Omental fat pad (tissue), 4 donors: ENCODE measurements around the gene FAM50A. TPM values are rescaled to one million over a fixed set of nuclear protein-coding genes. Genes with fewer than 3 reads are reported as not detected.

Source experiments
- ATAC-seq: fragments of 150-250 bp; one replicate; pipeline ENCODE4 v1.9.1; 2016; ENCODE audit warnings: mild to moderate bottlenecking, moderate library complexity; ENCODE audit not compliant: low FRiP score
- DNase-seq: peaks from one replicate; pipeline ENCODE4 v3.0.0-alpha.2; 2019; ENCODE audit warnings: low spot score
- total RNA-seq, 4 donors: library from RNA; depleted of rRNA; stranded (reverse); fragments of >200 nt; gene quantifications; one replicate each; pipeline ENCODE4 v1.1.0, GENCODE V29; 2016
- TF ChIP-seq, protein P1 (sequence below), 3 donors: fragments of 450-650 bp; IDR thresholded peaks; one replicate each; pipeline ENCODE4 v1.5.1; 2016 to 2017; ENCODE audit warnings: antibody characterized with exemption in 3 of 3, mild to moderate bottlenecking in 3 of 3, moderate library complexity in 2 of 3

The FAM50A gene
- total RNA-seq, 4 donors from 2014 or later: 49.2 to 83.2 (median 74.9) TPM

DNA sequence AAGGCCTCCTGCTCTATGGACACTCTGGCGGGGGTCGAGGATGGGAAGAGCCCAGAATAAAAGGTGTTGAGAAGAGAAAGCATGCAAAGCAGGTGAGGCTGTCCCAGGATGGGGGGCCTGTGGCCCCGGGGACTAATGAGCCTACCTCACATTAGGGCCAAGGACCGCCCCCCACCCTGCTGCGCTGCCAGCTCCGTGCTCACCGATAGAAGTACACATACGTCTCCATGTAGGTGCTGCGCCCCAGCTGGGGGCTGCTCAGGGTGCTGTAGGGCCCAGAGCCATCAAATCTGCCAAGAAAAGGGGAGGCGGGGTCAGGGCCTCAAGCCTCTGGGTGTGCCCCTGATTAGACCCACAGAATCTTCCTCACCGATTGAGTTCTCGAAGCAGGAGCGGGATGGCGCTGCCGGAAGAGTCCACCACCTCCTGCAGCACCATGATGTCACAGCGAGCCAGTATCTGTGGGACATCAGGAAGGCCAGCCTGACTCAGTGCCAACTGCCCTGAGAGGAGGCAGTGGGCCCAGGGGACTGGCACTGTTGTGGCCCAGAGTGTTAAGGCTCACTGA lies 39.2 kb upstream of the FAM50A start:
- ATAC-seq: no peak
- TF ChIP-seq, protein P1, sequence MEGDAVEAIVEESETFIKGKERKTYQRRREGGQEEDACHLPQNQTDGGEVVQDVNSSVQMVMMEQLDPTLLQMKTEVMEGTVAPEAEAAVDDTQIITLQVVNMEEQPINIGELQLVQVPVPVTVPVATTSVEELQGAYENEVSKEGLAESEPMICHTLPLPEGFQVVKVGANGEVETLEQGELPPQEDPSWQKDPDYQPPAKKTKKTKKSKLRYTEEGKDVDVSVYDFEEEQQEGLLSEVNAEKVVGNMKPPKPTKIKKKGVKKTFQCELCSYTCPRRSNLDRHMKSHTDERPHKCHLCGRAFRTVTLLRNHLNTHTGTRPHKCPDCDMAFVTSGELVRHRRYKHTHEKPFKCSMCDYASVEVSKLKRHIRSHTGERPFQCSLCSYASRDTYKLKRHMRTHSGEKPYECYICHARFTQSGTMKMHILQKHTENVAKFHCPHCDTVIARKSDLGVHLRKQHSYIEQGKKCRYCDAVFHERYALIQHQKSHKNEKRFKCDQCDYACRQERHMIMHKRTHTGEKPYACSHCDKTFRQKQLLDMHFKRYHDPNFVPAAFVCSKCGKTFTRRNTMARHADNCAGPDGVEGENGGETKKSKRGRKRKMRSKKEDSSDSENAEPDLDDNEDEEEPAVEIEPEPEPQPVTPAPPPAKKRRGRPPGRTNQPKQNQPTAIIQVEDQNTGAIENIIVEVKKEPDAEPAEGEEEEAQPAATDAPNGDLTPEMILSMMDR (IDR thresholded peaks at IDR 0.05): no peak
- no peak for DNase-seq

DNA sequence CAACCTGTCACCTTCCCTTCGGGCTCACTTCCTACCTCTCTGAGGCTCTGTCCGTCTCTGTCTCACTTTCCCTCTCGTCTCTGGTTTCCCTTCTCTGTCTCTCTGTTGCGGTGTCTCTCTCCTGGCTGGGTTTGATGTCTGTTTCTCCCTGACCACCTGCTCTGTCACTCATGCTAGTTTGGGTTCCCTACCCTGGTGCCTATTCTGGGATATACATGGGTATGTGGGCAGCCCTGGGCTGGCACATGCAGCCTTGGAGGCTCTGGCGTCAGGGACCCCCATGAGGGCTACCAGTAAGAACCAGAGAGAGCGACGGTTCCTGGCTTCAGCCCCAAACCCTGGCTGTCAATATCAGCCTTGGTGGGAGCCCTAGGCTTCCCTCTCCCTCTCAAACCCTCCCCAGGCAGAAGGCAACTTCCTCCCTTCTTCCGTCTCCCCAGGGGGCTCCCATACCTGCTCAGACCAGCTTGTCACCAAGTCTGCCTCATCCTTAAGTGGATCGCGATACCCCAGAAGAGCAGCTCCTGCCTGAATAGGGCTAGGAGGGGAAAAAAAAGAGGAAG lies 35.2 kb upstream of the FAM50A start:
- TF ChIP-seq, protein P1 (IDR thresholded peaks at IDR 0.05): no peak
- ATAC-seq (peak; percentile 16), DNase-seq (no peak)

DNA sequence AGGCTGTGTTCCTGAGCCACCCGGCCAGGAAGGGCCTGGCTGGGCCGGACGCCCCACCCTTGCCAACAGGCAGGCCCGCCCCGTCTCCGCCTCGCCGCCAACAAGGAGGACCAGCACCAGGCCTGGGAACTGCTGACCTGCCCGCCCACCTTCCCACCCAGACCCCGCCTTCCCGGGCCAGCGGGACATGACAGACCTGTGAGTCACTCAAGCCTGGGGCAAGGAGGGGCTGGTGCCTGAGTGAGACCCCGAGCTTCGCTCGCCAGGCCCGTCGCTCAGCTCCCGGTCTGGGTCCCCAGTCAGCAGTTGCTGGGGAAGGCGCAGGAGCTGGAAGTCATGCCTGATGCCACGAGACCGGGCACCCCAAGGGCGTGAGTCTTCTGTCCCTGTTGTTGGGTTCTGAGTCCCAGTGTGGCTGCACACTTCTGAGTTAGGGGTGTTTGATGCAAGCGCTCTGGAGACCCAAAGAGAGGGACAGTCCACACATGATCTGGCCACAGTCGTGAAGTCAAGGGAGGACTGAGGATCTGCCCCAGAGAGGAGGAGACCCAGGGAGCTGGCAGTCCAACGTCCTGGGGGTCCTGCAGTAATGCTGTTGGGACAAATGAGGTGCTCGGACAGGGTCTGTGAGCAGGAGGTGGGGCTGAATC lies 34.6 kb upstream of the FAM50A start, which contains the start of gene DNASE1L1:
TSS of gene DNASE1L1 (minus strand) at position 33 of the 650 bp plus-strand sequence. CDS start 3,686 bp downstream, outside the sequence.
- TF ChIP-seq, protein P1 (IDR thresholded peaks at IDR 0.05): no peak
- DNase-seq: peak; percentile 68
- ATAC-seq: peak; percentile 88

DNA sequence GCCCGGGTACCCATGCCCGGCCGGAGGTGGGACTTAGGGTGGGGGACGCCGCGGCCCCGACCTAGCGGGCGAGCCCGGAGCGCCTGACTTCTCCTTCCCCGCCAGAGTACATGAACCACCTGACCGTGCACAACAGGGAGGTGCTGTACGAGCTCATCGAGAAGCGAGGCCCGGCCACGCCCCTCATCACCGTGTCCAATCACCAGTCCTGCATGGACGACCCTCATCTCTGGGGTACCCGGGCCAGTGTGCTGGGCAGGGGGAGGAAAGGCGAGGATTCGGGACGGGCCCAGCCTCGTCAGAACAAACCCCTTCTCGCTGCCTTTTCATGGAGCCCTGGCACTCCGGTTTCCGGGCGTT lies 32.0 kb upstream of the FAM50A start:
- DNase-seq: no peak
- ATAC-seq: no peak
- TF ChIP-seq, protein P1 (IDR thresholded peaks at IDR 0.05): no peak

DNA sequence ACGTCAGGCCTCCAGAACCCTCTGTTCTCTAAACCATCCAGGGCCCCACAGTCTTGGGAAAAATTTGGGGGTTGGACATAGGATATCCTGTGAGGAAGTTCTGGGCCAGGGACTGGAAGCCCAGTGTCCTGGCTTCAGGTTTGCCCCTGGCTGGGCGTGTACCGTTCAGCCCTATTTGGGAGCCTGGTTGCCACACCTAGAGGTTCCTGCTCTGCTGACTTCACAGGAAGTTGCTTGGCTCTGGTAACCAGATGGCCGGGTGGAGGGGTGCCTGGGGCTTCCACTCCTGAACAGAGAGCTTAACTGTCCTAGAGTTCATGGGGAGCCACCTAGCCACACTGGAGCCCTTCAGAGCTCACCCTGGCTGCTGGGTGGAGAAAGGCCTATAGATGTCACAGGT lies 31.5 kb upstream of the FAM50A start:
- TF ChIP-seq, protein P1 (IDR thresholded peaks at IDR 0.05): no peak
- DNase-seq (no peak), ATAC-seq (no peak)

DNA sequence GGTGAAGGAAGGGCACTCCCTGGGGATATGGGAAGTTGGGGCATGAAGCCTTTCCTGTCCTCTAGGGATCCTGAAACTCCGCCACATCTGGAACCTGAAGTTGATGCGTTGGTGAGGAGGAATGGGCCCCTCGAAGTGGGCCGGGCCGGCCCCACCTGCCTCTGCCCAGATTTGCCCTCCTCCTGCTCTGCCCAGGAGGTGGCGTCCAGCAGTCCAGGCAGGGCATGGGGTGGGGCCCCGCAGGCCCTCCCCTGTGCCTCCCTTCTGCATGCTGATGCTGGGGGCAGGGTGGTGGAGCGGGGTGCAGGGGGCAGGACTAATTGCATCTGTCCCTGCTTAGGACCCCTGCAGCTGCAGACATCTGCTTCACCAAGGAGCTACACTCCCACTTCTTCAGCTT lies 30.8 kb upstream of the FAM50A start:
- no peak for ATAC-seq
- no peak for DNase-seq
- TF ChIP-seq, protein P1 (IDR thresholded peaks at IDR 0.05): no peak

DNA sequence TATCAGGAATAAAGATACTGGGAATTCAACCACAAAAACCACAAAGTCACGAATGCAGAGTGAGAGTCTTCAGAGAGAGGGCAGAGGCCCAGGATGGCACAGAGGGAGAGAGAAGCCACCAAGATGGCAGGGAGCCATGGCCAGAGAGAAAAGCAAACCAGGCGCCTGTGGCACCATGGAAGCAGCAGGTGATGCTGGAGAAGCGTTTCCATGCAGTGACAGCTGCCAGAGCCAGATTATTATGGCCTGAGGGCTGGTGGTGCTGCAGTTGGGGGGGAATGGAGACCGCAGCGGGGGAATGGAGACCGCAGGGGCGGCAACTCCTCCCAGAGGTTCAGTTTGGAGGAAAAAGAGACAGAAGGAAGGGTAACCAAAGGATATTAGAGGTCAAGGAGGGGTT lies 26.8 kb upstream of the FAM50A start:
- ATAC-seq (no peak), DNase-seq (no peak)
- TF ChIP-seq, protein P1 (IDR thresholded peaks at IDR 0.05): no peak
